Right lobe of liver (tissue), 4 donors: ENCODE measurements around the gene PLA2G2C.

Experiments used
- CTCF ChIP-seq, 4 donors: fragments of 200-600 bp in 3 of 4; fragments of 450-650 bp in 1 of 4; IDR thresholded peaks; one replicate each; pipeline versions ENCODE4 v1.5.1 to v1.8.0; 2016 to 2022; ENCODE audit warnings: antibody characterized with exemption in 4 of 4, mild to moderate bottlenecking in 2 of 4
- POLR2A ChIP-seq: fragments of 450-650 bp; IDR thresholded peaks from one replicate; pipeline ENCODE4 v1.6.1; 2017; ENCODE audit warnings: antibody characterized with exemption, mild to moderate bottlenecking
- donor health status: DM: no; HTN: no; CAD: no.
- donor health status: DM: no; HTN: no; CAD: no.
- donor health status: DM: no; HTN: yes; CAD: no.

GRCh38 chr1:20198918-20199317 lies 12.6 kb upstream of the PLA2G2C start:
- TF ChIP-seq POLR2A = no peak
- no peak for TF ChIP-seq CTCF (IDR thresholded peaks at IDR 0.05)
